Ovary (tissue), 3 donors: ENCODE results near the gene RNF111.

Experiments used
- CTCF ChIP-seq, 3 donors: fragments of 450-650 bp in 2 of 3; fragments of 200-600 bp in 1 of 3; IDR thresholded peaks; one replicate each; pipeline versions ENCODE4 v1.5.1 to v1.8.0; 2016 to 2022; ENCODE audit warnings: antibody characterized with exemption in 3 of 3, mild to moderate bottlenecking in 1 of 3
- POLR2A ChIP-seq: fragments of 450-650 bp; IDR thresholded peaks from one replicate; pipeline ENCODE4 v1.6.1; 2017; ENCODE audit warnings: antibody characterized with exemption, mild to moderate bottlenecking, moderate library complexity
- donor health status: DM: no; HTN: no; CAD: no.

- no peak for TF ChIP-seq CTCF (IDR thresholded peaks at IDR 0.05)
- no peak for TF ChIP-seq POLR2A
These were observed 153.2 kb downstream of the RNF111 start for GRCh38 chr15:59140422-59141226.
